ENCODE data around the gene USP28. TPM values are rescaled to one million over a fixed set of nuclear protein-coding genes. Genes with fewer than 3 reads are reported as not detected.

USP28 gene
- total RNA-seq, 4 donors from 2014 or later = 13.4 to 19.6 (median 14.1) TPM

GRCh38 chr11:113781682-113782081, 93.7 kb downstream of the USP28 start:
- DNase-seq (ENCODE audit: low spot score in 2 of 2) = no peak
- TF ChIP-seq POLR2A (IDR thresholded peaks at IDR 0.05) (no peak), EP300 (IDR thresholded peaks at IDR 0.05) (no peak), POLR2AphosphoS5 (IDR thresholded peaks at IDR 0.05) (no peak), CTCF (IDR thresholded peaks at IDR 0.05) (no peak)
- Histone ChIP-seq H3K4me1 (peaks cover 19% of the 10 kb centered on the region), H3K4me3 (no peak overlapping the region), H3K36me3 (no peaks in the 10 kb centered on the region), H3K27ac (peak overlapping the region; percentile 27), H3K27me3 (no peaks in the 10 kb centered on the region), H3K9me3 (no peaks in the 10 kb centered on the region)
- WGBS = 63% methylated on average over 5 of the region's 5 CpGs

DNA sequence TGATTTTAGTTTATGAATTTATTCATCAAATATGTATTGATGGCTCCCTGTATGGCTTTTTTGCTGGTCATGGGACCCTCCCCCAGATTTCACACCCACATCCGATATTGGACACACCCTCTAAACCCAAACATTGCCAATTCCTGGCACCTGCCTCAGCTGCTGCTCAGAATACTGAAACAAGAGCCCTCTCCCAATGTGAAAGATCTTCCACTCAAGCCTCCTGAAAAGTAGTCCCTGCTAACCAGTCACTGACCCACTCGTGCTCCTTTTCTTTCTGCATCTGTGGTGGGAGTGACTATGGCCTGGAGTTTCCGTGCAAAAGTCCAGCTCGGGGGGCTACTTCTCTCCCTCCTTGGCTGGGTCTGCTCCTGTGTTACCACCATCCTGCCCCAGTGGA, 95.9 kb downstream of the USP28 start, which contains the start of gene CLDN25:
Gene CLDN25 (plus strand): TSS at position 301 of the 400 bp plus-strand sequence. CDS start 0 bp downstream, at position 301.
- TF ChIP-seq EP300 (IDR thresholded peaks at IDR 0.05) (no peak), POLR2AphosphoS5 (IDR thresholded peaks at IDR 0.05) (no peak), CTCF (IDR thresholded peaks at IDR 0.05) (no peak), POLR2A (IDR thresholded peaks at IDR 0.05) (no peak)
- no peak within 1 kb of the TSS for H3K27ac ChIP-seq
- peaks cover 19% of the 10 kb centered on the region for H3K4me1 ChIP-seq
- WGBS = 79% methylated on average over 4 of the region's 4 CpGs
- H3K9me3 ChIP-seq = no peaks in the 10 kb centered on the region
- H3K36me3 ChIP-seq = no peaks in the 10 kb centered on the region
- H3K27me3 ChIP-seq = no peaks in the 10 kb centered on the region
- no peak within 1 kb of the TSS for H3K4me3 ChIP-seq
- no peak for DNase-seq (ENCODE audit: low spot score in 2 of 2)

GRCh38 chr11:113778111-113778910, 97.1 kb downstream of the USP28 start:
- Histone ChIP-seq H3K27ac (peak overlapping the region; percentile 66), H3K9me3 (no peaks in the 10 kb centered on the region), H3K4me3 (peak overlapping the region; percentile 9), H3K36me3 (no peaks in the 10 kb centered on the region), H3K27me3 (no peaks in the 10 kb centered on the region), H3K4me1 (peaks cover 22% of the 10 kb centered on the region)
- DNase-seq (ENCODE audit: low spot score in 2 of 2) = no peak
- TF ChIP-seq CTCF (IDR thresholded peaks at IDR 0.05) (no peak), EP300 (IDR thresholded peaks at IDR 0.05) (no peak), POLR2A (IDR thresholded peaks at IDR 0.05) (no peak), POLR2AphosphoS5 (IDR thresholded peaks at IDR 0.05) (no peak)
- WGBS = 25% methylated on average over 11 of the region's 11 CpGs

GRCh38 chr11:113774174-113774503, 101.2 kb downstream of the USP28 start:
- WGBS = 0% methylated on average over 1 of the region's 1 CpG
- DNase-seq (ENCODE audit: low spot score in 2 of 2) = no peak
- Histone ChIP-seq H3K4me3 (peak overlapping the region; percentile 88), H3K9me3 (no peaks in the 10 kb centered on the region), H3K27me3 (no peaks in the 10 kb centered on the region), H3K27ac (no peak overlapping the region), H3K36me3 (no peaks in the 10 kb centered on the region), H3K4me1 (peaks cover 31% of the 10 kb centered on the region)
- TF ChIP-seq EP300 (IDR thresholded peaks at IDR 0.05) (no peak), POLR2A (IDR thresholded peaks at IDR 0.05) (no peak), CTCF (IDR thresholded peaks at IDR 0.05) (no peak), POLR2AphosphoS5 (IDR thresholded peaks at IDR 0.05) (no peak)

- WGBS = under 1% methylated on average over 34 of the region's 46 CpGs
- DNase-seq (ENCODE audit: low spot score in 2 of 2) = peak; percentile 98
These were observed 101.8 kb downstream of the USP28 start, which contains the start of gene ZW10 for GRCh38 chr11:113773416-113774173. Gene ZW10 (minus strand): TSS chr11:113773692. CDS start chr11:113773666, 26 bp downstream.

More at GRCh38 chr11:113773416-113774173, 101.8 kb downstream of the USP28 start, which contains the start of gene ZW10:
- H3K27me3 ChIP-seq = no peaks in the 10 kb centered on the region
- peak within 1 kb of the TSS; percentile 88 for H3K4me3 ChIP-seq
- TF ChIP-seq EP300 (IDR thresholded peaks at IDR 0.05) (no peak), POLR2AphosphoS5 (IDR thresholded peaks at IDR 0.05) (peak in 2 of 3 donors; percentile 55 to 57), CTCF (IDR thresholded peaks at IDR 0.05) (peak; percentile 68 to 80), POLR2A (IDR thresholded peaks at IDR 0.05) (no peak)
- H3K9me3 ChIP-seq = no peaks in the 10 kb centered on the region
- H3K27ac ChIP-seq = peak within 1 kb of the TSS; percentile 79
- peaks cover 2% of the 10 kb centered on the region for H3K36me3 ChIP-seq
- H3K4me1 ChIP-seq = peaks cover 29% of the 10 kb centered on the region
